ENCODE data around the gene EDN3. TPM values are rescaled to one million over a fixed set of nuclear protein-coding genes. Genes with fewer than 3 reads are reported as not detected.
"Not testable (repeated sequence)": the region's sequence is repeated elsewhere in the genome, so short reads cannot be mapped to it uniquely, and the experiment has no call there.

The EDN3 gene
- total RNA-seq, 1 donor: not detected

DNA sequence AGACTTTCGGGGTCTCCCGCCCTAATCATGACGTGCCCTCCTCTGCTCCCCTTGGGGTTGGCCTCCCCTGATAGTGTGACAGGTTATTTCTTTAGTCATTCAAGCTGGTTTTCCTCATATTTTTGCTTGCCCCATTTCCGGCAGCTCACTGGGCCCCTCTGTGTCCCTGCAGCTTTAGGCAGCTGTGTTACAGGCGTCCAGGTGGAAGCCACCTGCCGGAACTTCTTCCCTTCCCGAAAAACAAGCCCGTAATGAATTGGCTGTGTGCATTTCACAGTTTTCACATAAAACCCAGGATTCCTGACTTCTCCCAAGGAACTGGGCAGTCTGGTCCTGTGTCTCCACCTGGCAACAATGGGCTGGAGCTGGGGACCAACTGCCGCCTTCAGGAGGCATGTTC lies 52.6 kb downstream of the EDN3 start:
- TF ChIP-seq, protein P1, sequence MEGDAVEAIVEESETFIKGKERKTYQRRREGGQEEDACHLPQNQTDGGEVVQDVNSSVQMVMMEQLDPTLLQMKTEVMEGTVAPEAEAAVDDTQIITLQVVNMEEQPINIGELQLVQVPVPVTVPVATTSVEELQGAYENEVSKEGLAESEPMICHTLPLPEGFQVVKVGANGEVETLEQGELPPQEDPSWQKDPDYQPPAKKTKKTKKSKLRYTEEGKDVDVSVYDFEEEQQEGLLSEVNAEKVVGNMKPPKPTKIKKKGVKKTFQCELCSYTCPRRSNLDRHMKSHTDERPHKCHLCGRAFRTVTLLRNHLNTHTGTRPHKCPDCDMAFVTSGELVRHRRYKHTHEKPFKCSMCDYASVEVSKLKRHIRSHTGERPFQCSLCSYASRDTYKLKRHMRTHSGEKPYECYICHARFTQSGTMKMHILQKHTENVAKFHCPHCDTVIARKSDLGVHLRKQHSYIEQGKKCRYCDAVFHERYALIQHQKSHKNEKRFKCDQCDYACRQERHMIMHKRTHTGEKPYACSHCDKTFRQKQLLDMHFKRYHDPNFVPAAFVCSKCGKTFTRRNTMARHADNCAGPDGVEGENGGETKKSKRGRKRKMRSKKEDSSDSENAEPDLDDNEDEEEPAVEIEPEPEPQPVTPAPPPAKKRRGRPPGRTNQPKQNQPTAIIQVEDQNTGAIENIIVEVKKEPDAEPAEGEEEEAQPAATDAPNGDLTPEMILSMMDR (IDR thresholded peaks at IDR 0.05; ENCODE audit: insufficient read depth, low read depth, low read length): no peak
- H3K4me3 ChIP-seq (ENCODE audit: low read depth, low read length): no peak overlapping the region
- no peak for DNase-seq (ENCODE audit: low read depth)

DNA sequence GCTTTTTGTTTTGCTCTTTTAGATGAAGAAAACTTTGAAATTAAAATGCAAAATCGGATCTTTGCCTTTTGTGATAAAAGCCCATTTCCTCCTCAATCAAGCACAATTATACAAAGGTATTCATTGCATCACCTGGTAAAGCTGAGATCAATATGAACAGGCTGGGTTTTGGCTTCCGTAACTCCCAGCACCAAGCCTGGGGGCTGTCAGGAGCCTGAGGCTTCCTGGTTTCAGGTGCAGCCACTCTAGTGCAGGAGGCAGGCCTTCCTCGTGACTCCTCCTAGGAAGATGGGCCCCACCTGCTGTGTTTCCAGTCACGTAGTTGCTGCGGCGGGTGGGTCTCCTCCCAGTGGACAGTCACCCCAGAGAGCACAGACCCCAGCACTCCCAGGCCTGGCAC lies 54.0 kb downstream of the EDN3 start:
- DNase-seq (ENCODE audit: low read depth): no peak
- no peak overlapping the region for H3K4me3 ChIP-seq (ENCODE audit: low read depth, low read length)
- TF ChIP-seq, protein P1 (IDR thresholded peaks at IDR 0.05; ENCODE audit: insufficient read depth, low read depth, low read length): no peak

DNA sequence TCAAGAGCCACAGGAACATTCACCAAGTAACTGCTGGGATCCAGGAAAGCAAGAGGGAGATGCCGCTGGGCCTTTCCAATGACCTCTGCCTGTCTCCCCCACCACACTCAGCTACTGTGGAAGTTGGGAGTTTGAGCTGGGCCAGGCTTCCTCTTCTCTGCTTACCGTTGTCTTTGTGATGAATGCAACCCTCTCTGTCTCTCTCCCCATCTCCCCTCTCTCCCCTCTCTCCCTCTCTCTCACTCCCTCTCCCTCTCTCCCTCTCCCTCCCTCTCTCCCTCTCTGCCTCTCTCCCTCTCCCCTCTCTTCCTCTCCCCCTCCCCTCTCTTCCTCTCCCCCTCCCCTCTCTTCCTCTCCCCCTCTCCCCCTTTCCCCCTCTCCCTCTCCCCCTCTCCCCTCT lies 54.8 kb downstream of the EDN3 start:
- no peak for DNase-seq (ENCODE audit: low read depth)
- TF ChIP-seq, protein P1 (IDR thresholded peaks at IDR 0.05; ENCODE audit: insufficient read depth, low read depth, low read length): no peak
- no peak overlapping the region for H3K4me3 ChIP-seq (ENCODE audit: low read depth, low read length)

DNA sequence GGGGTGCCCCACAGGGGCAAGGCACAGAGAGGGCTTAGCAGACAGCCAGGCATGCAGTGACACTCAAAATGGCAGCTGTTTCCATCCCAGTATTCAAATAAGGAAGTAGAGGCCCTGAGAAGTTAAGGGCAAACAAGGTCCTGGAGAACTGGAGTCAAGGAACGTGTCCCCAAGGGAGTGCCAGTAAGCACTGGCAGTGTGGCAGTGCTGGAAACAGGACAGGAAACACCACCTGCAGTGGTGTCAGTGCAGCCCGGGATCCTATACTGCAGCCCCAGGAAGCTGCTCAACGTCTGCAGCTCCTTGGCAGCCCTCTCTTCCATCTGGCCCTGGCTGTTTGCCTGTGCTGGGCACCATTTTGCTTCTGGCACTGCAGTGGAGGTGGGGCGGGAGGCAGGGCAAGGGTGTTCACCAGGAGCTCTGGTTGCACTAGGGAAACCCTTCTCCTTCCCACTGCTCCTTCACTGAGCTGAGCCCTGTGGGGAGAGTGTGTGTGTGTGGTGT lies 56.3 kb downstream of the EDN3 start:
- no peak for DNase-seq (ENCODE audit: low read depth)
- TF ChIP-seq, protein P1 (IDR thresholded peaks at IDR 0.05; ENCODE audit: insufficient read depth, low read depth, low read length): no peak
- no peak overlapping the region for H3K4me3 ChIP-seq (ENCODE audit: low read depth, low read length)

DNA sequence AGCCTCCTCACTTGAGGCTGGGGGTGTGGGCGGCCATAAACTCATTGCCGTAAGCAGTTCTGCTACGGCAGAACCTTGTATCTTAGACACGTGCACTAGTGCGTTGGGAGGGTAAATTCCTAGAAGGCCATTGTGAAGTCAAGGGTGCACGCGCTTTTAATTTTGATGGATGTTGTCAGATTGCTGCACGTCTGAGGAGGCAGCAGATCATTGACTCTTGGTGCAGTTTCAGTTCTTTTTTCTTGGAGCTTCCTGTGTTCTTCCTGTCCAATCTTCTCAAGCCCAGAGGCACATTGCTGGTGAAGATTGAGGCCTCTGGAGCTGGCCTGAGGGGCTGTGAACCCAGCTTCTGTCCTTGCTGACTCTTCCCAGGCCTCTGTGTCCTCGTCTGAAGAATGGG lies 58.4 kb downstream of the EDN3 start:
- DNase-seq (ENCODE audit: low read depth); H3K4me3 ChIP-seq (ENCODE audit: low read depth, low read length): not testable (repeated sequence)

DNA sequence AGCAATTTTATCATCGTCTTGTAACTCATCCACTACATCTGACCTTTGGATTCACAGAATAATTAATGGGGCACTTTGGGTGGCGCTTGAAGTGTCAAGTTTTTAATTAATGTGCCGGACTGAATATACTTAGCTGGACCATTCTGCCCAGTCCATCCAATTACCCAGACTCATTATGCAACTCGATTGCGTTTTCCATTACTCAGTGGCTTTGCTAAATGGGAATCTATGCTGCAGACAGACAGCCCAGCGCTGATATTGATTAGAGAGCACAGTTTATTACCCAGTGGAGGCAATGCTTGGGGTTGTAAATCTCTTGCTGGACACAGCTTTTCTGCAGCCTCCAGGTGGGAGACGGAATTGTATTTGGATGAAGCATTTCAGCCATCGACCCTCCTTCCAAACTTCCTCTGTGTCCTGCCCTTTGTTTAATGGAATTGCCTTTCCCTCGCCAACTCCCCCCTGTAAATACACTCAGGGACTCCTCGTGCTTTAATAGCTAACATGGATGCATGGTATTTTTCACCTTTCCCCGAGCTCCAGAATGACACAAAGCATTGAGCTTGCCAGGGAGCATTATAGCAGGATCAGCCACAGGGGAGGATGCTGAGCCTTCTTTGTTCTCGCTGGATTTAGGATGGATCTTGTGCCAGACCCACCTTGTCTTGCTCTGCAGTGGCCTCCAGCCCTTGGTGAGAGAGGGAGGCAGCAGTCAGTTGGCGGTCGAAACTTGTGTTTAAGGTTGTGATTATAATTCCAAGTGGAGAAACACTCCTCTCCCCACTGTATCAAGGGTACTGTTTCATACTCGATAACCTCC lies 59.7 kb downstream of the EDN3 start:
- DNase-seq (ENCODE audit: low read depth): no peak
- H3K4me3 ChIP-seq (ENCODE audit: low read depth, low read length): no peak overlapping the region
- TF ChIP-seq, protein P1 (IDR thresholded peaks at IDR 0.05; ENCODE audit: insufficient read depth, low read depth, low read length): no peak

DNA sequence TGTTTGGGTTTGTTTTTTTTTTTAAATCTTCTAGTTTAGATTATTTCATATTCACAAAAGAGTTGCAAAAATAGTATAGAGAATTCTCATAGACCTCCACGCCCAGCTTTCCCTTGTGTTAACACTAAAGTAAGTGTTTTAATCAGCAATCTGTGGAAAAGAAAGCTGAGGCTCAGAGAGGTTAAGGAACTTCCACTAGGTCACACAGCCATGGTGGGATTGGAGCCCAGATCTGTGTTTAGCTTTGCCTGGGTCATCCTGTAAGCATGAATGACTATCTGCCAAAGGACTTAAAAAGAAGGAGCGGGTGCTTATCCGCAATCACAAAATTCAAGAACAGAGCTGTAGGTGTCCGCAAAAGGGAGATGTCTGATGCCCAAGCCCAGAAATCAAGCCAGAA lies 60.5 kb downstream of the EDN3 start:
- DNase-seq (ENCODE audit: low read depth): no peak
- no peak overlapping the region for H3K4me3 ChIP-seq (ENCODE audit: low read depth, low read length)
- TF ChIP-seq, protein P1 (IDR thresholded peaks at IDR 0.05; ENCODE audit: insufficient read depth, low read depth, low read length): no peak
